GM23248 (cell line): ENCODE data around the gene PIRT.

Experiments used
- EZH2 ChIP-seq: fragments of 200-600 bp; sonication (generic); IDR thresholded peaks from 2 replicates; pipeline ENCODE4 v1.6.1; 2018; ENCODE audit warnings: antibody characterized with exemption, mild to moderate bottlenecking; ENCODE audit not compliant: insufficient read depth, poor library complexity, severe bottlenecking
- EZH2phosphoT487 ChIP-seq: fragments of 200-600 bp; sonication (generic); IDR thresholded peaks from 2 replicates; pipeline ENCODE4 v1.6.1; 2018; ENCODE audit warnings: antibody characterized with exemption, moderate library complexity, mild to moderate bottlenecking, low read depth; ENCODE audit not compliant: insufficient read depth

GRCh38 chr17:10779609-10780008 lies 58.3 kb downstream of the PIRT start:
- TF ChIP-seq EZH2 = no peak
- no peak for TF ChIP-seq EZH2phosphoT487
